ENCODE data around the gene FLYWCH1. TPM values are rescaled to one million over a fixed set of nuclear protein-coding genes. Genes with fewer than 3 reads are reported as not detected.

The FLYWCH1 gene
- total and polyA plus RNA-seq, 9 of the 15 experiments (the other 6 are each of a cell fraction or from before 2014, with no cell fraction given): 0.18 to 33.6 (median 11.3) TPM

GRCh38 chr16:2924901-2925755 is 13.4 kb downstream of the FLYWCH1 start:
- intact Hi-C loops (cut with micrococcal nuclease) (loop anchor here (5.0 kb wide), 1 partner anchor 57 kb away; the partner anchor contains the start of gene PKMYT1), in situ Hi-C loops (cut with MboI) (loop anchor here (5.0 kb wide), 1 partner anchor 88 kb away; no protein-coding TSS in a partner anchor)
- WGBS (ENCODE audit: insufficient coverage, low coverage, missing lambda C conversion rate): 86% methylated on average over 16 of the region's 42 CpGs
- DNase-seq (ENCODE audit: extremely low read depth in 1 of 4, low spot score in 3 of 4) (no peak), FAIRE-seq (no peak), ATAC-seq (no peak)
- H2AFZ ChIP-seq (ENCODE audit: low read depth, low read length): no peak overlapping the region
- BruUV-seq (replicated peaks): no TSS peak
- TF ChIP-seq HNRNPK (IDR thresholded peaks at IDR 0.05; ENCODE audit: low read depth, low read length, poor library complexity, severe bottlenecking) (no peak), DIDO1 (tag; IDR thresholded peaks at IDR 0.05; ENCODE audit: low read depth) (no peak), TCF15 (CRISPR knock-in tag; IDR thresholded peaks at IDR 0.05) (no peak), FOXM1 (IDR thresholded peaks at IDR 0.05; ENCODE audit: low read depth) (no peak), FOXM1 (CRISPR knock-in tag; IDR thresholded peaks at IDR 0.05; ENCODE audit: low read depth) (no peak)
- TF ChIP-seq, protein P1, sequence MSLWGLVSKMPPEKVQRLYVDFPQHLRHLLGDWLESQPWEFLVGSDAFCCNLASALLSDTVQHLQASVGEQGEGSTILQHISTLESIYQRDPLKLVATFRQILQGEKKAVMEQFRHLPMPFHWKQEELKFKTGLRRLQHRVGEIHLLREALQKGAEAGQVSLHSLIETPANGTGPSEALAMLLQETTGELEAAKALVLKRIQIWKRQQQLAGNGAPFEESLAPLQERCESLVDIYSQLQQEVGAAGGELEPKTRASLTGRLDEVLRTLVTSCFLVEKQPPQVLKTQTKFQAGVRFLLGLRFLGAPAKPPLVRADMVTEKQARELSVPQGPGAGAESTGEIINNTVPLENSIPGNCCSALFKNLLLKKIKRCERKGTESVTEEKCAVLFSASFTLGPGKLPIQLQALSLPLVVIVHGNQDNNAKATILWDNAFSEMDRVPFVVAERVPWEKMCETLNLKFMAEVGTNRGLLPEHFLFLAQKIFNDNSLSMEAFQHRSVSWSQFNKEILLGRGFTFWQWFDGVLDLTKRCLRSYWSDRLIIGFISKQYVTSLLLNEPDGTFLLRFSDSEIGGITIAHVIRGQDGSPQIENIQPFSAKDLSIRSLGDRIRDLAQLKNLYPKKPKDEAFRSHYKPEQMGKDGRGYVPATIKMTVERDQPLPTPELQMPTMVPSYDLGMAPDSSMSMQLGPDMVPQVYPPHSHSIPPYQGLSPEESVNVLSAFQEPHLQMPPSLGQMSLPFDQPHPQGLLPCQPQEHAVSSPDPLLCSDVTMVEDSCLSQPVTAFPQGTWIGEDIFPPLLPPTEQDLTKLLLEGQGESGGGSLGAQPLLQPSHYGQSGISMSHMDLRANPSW (CRISPR knock-in tag; IDR thresholded peaks at IDR 0.05): no peak
- no peaks in the 10 kb centered on the region for H3K9me1 ChIP-seq (ENCODE audit: control insufficient read depth, insufficient read depth, low read length)
- no peaks in the 10 kb centered on the region for H3K27me3 ChIP-seq (ENCODE audit: control insufficient read depth in 2 of 2, insufficient read depth in 2 of 2, low read length in 2 of 2)
- peaks cover 3 to 18% of the 10 kb centered on the region in 2 experiments; a peak in 3 of 5 replicates for H3K4me1 ChIP-seq (replicated peaks in 1 of 2; ENCODE audit: control insufficient read depth in 2 of 2, insufficient read depth in 2 of 2, low read length in 2 of 2)
- no peaks in the 10 kb centered on the region for H3K79me2 ChIP-seq (ENCODE audit: control insufficient read depth, insufficient read depth, low read length)
- CTCF ChIA-PET (ENCODE audit: low intra/inter-chr PET ratio): no interaction called here
- peak overlapping the region in 1 of 2 experiments; percentile 70; a peak in 2 of 4 replicates for H3K9ac ChIP-seq (ENCODE audit: insufficient read depth in 1 of 2, low read depth in 2 of 2, low read length in 2 of 2)
- H3K4me3 ChIP-seq: no peak overlapping the region
- no peaks in the 10 kb centered on the region for H4K20me1 ChIP-seq (replicated peaks; ENCODE audit: control insufficient read depth, insufficient read depth, low read length)
- H3K9me3 ChIP-seq (replicated peaks; ENCODE audit: control insufficient read depth, insufficient read depth, low read depth, low read length): no peaks in the 10 kb centered on the region
- no peak overlapping the region for H3K4me2 ChIP-seq (ENCODE audit: insufficient read depth, low read length)
- H3K36me3 ChIP-seq (ENCODE audit: control insufficient read depth, insufficient read depth, low read length): peaks cover 18% of the 10 kb centered on the region; the same call in 1 of the 3 replicates
- POLR2A ChIA-PET: interaction anchor here (0.6 kb wide), 2 partner anchors 25 to 110 kb away, joined by 3 to 4 read pairs; no protein-coding TSS in a partner anchor
- H3K27ac ChIP-seq (ENCODE audit: extremely low read depth, low read depth, low read length): no peak overlapping the region

Measured in K562 (cell line).